ENCODE measurements around the gene HFE.
"Not testable (repeated sequence)": the region's sequence is repeated elsewhere in the genome, so short reads cannot be mapped to it uniquely, and the experiment has no call there.

Gene HFE

GRCh38 chr6:26059941-26060340 is 27.3 kb upstream of the HFE start:
- no peak for DNase-seq

- DNase-seq, result peak; percentile 28
Measured at GRCh38 chr6:26064619-26065257, 22.5 kb upstream of the HFE start.

- peak; percentile 46 for DNase-seq
Measured at GRCh38 chr6:26065952-26066380, 21.3 kb upstream of the HFE start.

- DNase-seq, result no peak
Measured at GRCh38 chr6:26067367-26067766, 19.9 kb upstream of the HFE start.

GRCh38 chr6:26068036-26068435 is 19.2 kb upstream of the HFE start:
- no peak for DNase-seq

GRCh38 chr6:26071135-26071534 is 16.1 kb upstream of the HFE start:
- no peak for DNase-seq

- DNase-seq, result no peak
Measured at GRCh38 chr6:26075063-26075717, 12.0 kb upstream of the HFE start.

GRCh38 chr6:26078066-26078465 is 9.2 kb upstream of the HFE start:
- not testable (repeated sequence) for DNase-seq

GRCh38 chr6:26081096-26081495 is 6.1 kb upstream of the HFE start:
- DNase-seq, result not testable (repeated sequence)

GRCh38 chr6:26086211-26086610 is 1.0 kb upstream of the HFE start:
- peak; percentile 47 for DNase-seq

GRCh38 chr6:26088344-26088743 is 1.1 kb downstream of the HFE start:
- no peak for DNase-seq

GRCh38 chr6:26089272-26089671 is 2.0 kb downstream of the HFE start:
- DNase-seq, result no peak

GRCh38 chr6:26092443-26092842 is 5.2 kb downstream of the HFE start:
- DNase-seq, result no peak

GRCh38 chr6:26094036-26094435 is 6.8 kb downstream of the HFE start:
- no peak for DNase-seq

- peak; percentile 63 for DNase-seq
Measured at GRCh38 chr6:26097268-26097875, 10.1 kb downstream of the HFE start.

- DNase-seq, result no peak
Measured at GRCh38 chr6:26103141-26103769, 16.0 kb downstream of the HFE start.

GRCh38 chr6:26103770-26104456 is 16.7 kb downstream of the HFE start:
- DNase-seq, result peak; percentile 83

- DNase-seq, result no peak
Measured at GRCh38 chr6:26104457-26105108, 17.4 kb downstream of the HFE start.

GRCh38 chr6:26105109-26105730 is 18.0 kb downstream of the HFE start:
- no peak for DNase-seq

- no peak for DNase-seq
Measured at GRCh38 chr6:26105842-26106241, 18.6 kb downstream of the HFE start.

- no peak for DNase-seq
Measured at GRCh38 chr6:26107935-26108334, 20.7 kb downstream of the HFE start.

GRCh38 chr6:26109772-26110171 is 22.5 kb downstream of the HFE start:
- no peak for DNase-seq

Measured in effector CD4-positive, alpha-beta T cell (primary cell).